Measurements from ENCODE around the gene SCN8A.
A peak's percentile ranks its signal among the peaks of the same experiment; 100 is the strongest.

Gene SCN8A

DNA sequence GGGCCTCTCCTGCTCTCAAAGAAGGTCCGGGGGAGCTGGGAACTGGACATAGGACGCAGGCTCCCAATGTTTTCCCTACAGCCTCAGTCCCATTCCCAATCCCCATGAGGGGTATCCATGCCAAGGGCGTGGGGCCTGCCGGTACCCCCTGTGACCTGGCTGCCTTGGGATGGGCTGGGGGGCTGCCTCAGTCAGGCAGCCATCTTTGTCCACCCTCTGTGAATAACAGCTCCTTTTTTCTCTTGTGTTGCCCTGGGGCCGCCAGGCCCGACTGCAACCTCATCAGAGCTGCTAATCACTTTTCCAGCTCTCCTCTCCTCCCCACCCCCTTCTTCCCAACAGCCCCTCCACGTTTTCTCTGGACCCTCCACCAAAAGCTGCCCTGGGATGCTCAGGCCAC is 246.3 kb downstream of the SCN8A start:
- no peak for DNase-seq

DNA sequence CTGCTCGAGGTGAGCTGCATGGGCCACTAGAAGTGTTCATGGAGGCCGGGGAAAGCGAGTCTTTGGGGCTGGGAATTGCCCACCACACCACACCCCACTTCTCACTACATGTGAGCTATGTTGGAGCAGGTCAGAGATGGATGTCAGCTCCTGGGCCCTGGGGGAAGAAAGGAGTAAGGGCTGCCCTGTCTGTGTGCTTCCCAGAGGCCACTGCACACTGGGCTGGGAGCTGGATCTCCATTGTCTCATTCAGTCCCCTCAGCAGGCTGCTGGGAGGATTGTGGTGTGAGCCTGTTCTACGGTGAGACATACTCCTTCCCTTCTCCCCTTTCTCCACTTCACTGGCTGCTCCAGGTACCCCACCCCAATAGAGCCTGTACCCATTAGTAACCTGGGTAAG is 247.0 kb downstream of the SCN8A start:
- no peak for DNase-seq

DNA sequence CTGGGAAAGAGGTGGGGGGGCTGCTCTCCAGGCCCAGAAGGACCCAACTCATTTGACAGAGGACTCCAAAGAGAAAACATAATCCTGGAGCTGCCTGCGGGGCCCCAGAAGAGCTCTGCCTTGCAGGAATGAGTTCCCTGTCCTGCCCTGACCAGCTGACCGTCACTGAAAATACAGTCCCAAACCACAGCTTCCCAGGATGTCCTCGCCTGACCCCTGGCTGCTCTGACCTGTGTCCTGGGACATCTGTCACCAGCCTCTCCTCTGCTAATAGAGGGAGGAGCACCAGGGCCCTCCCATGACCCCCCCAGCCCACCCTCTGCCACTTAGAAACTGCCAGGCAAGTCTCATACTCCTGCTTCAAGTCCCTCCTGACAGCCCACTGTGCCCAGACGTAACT is 247.7 kb downstream of the SCN8A start:
- DNase-seq, result no peak

DNA sequence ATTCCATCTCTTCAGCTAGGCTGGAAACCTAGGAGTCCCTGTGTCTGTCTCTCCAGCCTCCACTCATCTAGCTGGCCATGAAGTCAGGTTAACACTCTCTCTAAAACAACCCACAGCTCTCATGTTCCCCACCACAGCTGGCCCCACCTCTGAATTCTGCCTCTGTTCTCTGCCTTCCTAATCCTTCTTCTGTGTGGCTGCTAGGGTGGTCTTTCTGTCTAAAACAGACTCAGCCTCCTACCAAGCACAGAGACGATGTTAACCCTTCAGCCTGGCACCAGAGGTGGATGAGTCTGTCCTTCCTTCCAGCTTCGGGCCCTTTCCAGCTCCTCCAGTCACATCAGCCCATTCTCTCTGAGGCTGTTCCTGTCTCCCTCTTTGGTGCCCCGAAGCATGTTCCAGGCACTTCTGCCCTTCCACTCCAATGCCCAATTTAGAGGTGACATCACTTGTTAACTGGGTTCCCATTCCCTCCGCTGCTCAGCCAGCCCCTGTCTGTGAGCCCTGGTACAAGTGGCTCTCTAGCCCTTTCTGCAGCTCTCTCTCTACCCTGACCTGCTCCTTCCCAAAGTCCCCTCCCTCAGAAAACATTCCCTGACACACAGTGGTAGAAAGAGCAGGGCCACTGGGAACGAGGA is 248.4 kb downstream of the SCN8A start:
- no peak for DNase-seq

DNA sequence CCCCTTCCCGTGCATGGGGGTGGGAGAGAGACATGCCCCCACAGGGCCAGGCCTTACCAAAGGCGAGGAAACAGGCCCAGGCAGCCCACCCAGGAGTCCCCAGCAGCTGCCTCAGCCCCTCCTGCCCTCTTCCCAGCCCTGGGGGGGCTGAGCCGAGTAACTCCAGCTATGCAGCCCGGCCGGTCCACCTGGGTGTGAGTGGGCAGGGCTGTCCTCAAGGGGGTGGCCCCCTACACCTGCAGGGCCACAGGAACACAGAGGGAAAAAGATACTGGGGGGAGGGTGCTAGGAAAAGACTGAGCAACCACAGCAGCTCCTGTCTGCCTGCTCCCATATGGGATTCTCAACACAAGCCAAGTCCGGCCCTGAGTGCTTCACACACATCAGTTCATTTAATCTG is 249.9 kb downstream of the SCN8A start:
- no peak for DNase-seq

DNA sequence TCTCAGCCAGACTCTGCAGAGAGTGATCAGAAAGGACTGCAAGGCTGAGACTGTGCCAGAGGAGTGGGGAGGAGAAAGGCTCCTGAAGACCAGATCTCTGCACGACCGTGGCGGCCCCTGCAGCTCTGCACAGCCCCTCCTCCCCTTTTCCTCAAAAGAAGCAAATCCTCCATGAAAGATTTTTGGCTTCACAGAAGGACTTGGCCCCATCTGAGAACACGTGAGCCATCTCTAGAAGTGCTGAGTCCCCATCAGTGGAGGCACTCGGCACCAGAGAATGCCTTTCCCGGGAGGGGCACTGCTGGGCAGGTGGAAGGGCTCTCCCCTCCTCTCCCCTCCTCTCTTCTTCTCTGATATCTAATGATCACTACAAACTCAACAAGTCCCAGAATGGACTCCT is 250.7 kb downstream of the SCN8A start:
- DNase-seq, result no peak

DNA sequence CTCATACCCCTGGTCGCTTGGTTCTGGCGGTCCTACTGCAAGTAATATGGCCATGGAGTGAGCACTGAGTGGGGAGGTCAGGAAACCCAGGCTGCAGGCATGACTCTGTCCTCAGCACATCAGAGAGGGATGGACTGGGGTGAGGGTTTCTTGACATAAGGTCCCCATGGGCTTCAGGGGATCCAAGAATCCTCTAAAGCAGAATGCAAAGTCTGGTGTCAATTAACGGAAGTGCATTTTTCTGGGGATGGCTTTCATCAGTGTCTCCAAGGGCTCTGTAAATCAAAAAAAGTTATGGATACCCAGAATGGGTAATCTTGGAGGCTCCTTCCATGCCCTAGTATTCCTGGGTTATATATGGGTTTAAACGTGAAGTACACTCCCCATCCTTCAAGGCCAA is 253.8 kb downstream of the SCN8A start:
- no peak for DNase-seq

DNA sequence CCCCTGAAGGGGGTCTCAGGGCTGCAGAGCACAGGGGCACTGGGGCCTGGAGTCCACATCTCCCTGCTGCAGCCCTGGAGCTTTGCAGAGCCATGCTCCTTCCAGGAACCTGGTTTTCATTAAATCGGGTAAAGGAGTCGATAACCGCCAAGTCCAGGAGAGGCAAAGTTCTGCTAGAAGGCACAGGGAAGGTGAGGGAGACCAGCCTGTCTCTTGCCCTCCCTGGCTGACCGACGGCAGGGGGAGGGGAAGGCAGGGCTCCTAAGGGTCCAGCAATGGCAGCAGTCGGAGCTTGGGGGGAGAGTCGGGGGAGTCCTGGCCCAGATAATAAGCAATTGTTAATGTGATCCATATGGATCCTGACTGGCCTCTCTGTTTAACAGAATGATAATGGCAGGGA is 254.4 kb downstream of the SCN8A start:
- no peak for DNase-seq

DNA sequence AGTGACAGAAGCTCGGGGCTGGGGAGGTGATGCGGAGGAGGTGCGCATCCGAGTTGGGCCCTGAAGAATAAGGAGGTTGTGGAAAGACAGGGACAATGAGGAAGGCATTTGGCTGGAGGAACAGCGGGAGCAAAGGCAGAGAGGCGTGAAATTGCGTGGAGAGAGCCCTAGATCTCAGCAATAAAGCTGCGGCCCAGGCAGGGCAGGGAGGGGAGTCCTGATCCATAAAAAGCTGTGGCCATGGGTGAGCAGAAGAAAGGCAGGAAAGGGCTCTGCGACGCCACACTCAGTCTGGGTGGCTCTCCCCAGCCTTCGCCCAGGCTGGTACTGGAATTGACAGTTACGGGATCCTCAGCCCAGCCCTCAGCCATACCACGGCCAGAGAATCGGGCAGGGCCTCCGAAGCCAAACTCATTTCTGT is 255.2 kb downstream of the SCN8A start:
- DNase-seq, result no peak

DNA sequence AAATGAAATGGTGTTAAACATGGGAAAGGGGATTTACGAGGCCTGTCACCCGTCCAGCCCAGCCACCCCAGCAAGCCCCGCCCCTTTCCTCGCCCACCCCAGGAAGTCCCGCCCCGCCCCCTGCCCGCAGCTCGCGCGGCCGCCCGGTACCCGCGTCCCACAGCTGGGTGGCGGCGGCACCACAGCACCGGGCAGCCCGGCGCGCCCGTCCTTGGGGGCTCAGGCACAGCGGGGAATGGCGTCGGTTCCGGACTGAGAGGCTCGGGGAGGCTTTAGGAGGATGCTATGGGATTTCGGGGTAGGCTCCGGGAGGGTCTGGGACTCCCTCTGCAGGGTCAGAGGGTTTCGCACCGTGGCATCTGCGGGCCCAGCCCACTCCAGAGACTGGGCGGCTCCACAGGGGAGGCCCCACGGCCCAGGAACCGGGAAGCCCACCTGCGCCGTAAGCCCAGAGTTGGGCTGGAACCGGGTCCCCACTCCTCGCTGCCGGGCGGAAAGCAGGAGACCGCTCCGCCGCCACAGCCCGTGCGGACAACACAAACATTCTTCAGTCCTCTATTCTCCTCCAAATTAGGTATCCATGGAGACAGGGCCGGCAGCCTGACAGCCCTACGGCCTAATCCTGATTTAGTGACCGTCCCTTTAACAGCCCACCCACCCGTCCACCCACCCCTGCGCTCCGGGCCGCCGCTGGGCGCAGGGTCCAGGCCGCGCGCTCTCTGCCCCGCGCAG is 256.0 kb downstream of the SCN8A start:
- DNase-seq, result peak; percentile 50

DNA sequence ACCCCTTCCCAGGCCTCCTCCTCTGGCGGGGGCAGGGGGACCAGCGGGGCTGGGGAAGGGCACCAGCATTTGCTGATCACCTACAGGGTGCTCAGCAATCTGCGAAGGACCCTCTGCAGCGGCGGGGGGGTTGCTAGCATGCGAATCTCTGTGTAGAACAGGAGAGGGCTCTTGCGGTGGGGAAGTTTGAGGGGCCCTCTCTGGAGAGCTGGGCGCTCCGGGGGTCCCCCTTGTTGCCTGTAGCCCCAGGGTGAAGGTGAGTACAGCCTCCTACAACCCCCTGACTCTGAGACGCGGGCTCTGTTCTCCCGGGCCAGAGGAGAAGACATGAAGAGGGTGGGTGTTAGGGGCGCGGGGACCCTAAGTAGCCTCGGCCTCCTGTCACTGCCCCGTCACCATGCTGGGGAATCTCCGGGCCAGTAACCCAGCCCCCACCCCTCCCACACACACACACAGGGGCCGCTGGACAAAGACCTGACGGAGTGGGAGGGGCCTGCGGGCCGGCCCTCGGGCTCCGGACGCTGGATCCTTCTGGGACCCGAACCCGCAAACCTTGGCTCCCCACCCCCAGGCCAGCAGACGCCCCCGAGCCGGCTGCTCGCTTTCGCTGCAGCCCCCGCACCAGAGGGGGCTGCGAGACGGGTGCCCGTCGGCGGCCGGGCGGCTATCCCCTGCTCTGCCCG is 256.8 kb downstream of the SCN8A start:
- no peak for DNase-seq

DNA sequence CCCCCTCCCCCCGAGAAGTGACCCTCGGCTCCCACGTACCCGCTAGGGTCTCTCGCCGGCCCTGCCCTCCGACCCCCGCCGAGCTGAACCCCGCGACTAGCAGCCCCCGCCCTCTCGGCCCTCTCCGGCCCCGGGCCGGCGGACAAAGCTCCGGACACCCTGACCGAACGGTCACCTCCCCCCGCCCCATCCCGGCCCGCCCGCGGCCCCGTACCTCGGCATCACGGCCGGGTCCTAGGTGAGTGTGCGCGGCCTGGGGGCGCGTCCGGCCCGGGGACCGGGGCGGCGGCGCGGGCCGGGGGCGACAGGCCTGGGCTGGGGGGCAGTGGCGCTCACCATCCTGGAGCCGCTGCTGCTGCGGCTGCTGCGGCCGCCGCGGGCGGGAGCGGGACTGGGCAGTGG is 257.3 kb downstream of the SCN8A start, which contains the start of gene FIGNL2:
FIGNL2 (minus strand) TSS at position 393 of the 402 bp plus-strand sequence. CDS start 26,305 bp downstream, outside the sequence.
- DNase-seq, result no peak

DNA sequence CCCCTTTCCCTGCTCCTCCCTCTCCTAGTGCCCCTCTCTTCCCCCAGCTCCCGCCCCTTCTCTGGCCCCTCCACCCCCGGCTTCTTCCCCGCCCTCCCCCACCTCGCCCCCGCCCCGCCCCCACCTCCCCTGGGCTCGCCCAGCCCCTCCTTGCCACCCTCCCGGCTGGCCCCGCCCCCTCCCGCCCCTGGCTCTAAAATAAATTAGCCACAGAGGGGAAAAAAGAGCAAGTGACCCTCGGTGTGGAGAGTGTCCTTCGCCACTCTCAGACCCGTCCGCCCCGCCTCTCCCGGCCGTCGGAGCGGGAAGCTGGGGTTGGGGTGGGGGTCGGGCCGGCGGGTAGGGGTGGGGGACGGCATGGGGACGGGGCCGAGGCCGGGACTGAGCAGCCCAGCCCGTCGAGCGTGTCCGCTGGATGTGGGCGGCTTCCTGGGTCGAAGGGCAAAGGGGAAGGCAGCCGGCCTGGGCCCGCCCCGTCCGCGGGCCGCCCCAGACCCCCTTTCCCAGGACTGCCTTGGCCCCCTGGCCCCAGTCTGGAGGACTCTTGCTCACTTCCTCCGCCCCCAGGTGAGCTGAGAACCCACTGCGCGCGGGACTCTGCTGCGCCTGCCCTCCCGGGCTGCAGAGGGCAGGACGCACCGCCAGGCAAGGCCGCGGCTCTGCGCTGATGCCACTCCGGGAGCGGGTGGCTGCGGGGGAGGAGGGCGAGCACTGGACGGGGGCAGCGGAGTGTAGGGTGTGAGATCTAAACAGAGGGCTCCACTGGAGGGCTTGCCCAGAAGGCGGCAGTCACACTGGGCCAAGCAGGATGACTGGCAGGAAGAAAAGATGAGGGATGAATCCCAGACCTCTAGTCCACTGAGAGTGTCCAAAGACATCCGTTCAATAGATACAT is 258.1 kb downstream of the SCN8A start:
- DNase-seq, result no peak

DNA sequence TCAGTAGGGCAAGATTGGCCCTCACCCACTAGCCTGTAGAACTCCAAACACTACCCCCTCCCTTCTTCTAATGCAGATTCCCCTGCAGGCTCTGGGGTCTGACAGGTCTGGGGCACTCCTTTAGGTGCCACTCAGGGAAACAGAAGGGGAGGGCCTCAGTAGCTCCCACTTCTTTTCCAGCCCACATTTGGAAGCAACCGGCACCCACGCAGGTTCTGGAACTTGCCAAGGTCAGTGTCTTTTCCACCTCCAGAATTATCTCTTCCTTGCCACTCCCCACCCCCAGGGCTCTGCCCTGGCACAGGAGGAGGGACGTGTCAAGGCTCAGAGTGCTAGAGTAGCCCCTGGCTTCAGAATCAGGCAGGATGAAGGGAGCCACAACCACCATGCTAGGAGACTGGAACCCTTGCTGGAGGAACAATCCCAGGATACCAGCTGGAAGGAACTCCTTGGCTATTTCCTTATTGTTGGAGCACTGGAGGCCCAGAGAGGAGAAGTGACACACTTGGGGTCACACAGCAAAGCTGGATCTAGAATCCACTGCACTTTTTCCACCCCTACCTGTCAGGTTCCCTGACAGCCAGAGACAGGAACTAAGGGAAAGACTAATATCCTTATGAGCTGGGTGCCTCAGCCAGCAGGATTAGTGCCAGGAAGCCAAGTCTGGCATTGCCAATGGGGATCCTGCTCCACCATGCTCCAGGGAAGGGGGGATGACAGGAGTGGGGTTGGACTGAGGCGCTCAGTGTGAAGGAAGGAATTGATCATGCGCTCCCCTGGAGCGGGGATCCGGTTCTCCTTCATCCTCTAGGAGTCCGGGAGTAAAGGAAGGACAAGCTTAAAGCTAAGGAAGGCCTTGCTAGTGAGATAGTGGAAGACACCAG is 259.3 kb downstream of the SCN8A start:
- DNase-seq, result no peak

DNA sequence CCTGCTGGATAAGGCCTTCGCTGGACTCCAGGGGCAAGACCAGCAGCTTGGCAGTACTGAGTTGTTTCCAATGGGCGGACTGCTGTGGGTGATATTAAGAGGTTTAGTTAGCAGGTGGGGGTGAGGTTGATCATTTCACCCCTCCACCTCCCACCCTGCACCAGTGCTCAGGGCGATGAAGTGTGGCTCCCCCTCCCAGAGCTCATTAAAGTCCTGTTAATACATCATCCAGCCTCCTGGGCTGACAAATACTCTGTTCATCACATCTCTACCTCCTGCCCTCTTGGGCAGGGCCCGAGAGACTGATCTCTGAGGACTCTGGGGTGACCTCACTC is 259.9 kb downstream of the SCN8A start:
- DNase-seq, result no peak

DNA sequence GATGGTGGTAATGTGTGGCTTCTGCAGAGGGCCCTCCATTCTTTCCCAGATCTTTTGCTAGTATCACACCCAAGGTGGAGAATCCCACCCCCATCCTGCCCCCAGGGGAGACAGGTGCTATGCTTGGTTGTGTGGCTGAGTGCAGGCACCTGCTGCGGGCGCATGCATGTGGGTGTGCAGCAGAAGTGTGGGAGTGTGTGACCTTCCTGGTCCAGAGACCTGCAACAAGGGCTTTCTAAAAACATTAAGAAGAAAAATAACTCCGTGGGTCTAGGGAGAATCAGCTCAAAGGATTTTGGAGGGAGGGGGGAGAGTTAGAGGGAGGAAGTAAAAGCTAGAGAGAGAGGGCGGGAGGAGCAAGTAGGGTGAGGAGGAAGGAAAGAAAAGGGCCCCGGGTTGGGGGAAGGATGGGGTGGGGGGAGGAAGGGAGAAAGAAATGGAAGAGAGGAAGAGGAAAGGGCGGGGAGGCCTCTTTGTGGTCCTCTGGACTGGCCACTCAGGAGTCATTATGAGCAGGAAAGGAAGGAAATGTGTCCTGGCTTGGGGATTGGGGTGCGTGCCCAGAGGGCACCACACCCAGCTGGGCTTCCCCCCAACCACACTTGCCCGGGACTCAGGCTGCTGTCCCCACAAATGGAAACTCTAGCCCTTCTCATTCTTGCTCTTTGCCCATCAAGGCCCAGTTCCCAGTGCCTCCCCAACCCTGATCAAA is 260.5 kb downstream of the SCN8A start:
- DNase-seq, result peak; percentile 24

DNA sequence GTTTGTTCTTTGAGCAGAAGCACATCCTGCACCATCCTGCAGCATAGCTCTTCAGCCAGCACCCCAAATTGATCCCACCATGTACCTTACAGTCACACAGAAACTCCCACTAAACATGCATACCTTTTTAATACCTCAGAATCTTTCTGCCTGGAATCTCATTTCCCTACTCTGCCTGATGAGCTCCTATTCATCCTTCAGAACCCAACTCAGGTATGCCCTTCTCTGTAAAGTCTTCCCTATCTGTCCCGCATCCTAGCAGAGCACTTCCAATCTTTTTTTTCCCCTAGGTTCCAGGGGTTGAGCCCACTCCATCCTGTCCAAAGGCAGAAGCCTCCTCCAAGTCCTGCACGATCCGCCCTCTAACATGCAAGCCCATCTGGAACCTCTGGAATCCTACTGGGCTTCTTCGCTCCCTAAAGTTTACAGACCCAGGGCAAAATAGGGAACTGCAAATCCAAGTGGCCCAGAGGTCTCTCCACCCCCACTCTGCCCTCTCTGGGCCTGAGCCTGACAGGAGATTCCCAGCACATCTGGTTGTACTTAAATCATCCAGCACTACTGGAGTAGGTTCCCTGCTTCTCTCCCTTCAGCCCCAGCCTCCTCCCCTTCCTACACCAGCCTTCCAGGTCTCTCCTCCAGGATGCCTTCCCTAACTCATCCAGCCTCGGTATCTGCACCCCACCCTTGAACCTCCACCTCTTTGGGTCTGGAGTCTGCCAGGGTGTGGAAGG is 261.5 kb downstream of the SCN8A start:
- no peak for DNase-seq

DNA sequence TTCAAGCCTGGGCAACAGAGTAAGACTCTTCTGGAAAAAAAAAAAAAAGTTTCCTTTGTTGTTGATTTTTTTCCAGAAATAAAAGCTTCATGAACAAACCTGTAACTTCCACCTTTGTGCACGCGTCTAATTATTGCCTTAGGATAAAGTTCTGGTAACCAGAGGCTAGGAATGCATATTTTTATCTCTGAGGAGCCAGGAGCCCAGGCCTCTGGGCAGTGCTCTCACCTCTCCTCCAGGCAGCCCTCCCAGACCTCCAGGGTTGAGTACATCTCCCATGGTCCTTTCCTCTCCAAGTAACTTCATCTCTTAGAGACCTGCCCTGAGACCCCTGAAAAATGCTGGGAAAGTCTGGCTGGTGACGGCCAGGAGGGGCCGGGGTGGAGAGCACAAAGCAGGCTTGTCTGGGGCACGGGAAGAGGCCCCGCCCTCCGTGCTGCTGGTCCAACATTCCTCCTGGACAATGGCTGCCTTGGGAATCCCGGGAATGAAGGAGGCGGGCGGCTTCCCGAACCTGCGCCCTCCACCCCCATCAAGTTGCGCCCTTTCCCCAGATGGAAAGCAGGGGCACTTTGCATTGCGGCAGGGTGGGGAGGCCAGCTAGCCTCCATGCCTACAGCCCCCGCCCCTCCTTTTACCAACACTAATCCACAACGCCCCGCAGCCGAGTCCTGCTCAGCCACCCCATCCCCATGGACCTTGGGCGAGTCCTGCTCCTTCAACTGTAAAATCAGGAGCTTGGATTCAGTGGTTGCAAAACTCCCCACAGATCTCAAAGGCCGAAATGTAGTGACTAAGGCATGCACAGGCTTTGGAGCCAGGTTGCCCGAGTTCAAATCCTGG is 264.8 kb downstream of the SCN8A start:
- DNase-seq, result no peak

DNA sequence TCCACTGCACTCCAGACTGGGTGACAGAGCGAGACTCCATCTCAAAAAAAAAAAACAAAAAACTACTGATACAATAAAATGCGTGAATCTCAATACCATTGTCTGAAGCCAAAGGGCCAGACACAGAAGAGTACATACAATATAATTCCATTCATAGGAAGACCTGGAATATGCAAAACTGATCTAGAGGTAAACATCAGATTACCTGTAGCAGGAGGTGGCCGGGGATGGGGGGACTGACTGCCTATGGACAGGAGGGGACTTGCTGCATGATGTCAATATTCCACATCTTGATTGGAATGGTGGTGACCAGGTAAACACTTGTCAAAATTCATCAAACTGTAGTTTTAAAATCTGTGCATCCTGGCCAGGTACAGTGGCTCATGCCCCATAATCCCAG is 270.0 kb downstream of the SCN8A start:
- no peak for DNase-seq
